NCI-H1417 (cell line): ENCODE data around the gene OSBPL6.
"Not testable (repeated sequence)": the region's sequence is repeated elsewhere in the genome, so short reads cannot be mapped to it uniquely, and the experiment has no call there.

Experiments
- DNase-seq, 3 experiments: peaks; one replicate each; lab custom pipeline; 2025; lab: John Stamatoyannopoulos, UW

The OSBPL6 gene

GRCh38 chr2:178301649-178302238 lies 107.4 kb downstream of the OSBPL6 start:
- DNase-seq = peak; percentile 31 to 79 (median 77)

GRCh38 chr2:178304333-178304732 lies 110.0 kb downstream of the OSBPL6 start:
- DNase-seq = peak in 1 of 3 experiments; percentile 9

GRCh38 chr2:178306352-178307073 lies 112.2 kb downstream of the OSBPL6 start:
- peak; percentile 53 to 83 (median 64) for DNase-seq

GRCh38 chr2:178307650-178308049 lies 113.3 kb downstream of the OSBPL6 start:
- DNase-seq = no peak

- no peak for DNase-seq
Observed at GRCh38 chr2:178309541-178309940, 115.2 kb downstream of the OSBPL6 start.

GRCh38 chr2:178315078-178315477 lies 120.8 kb downstream of the OSBPL6 start:
- DNase-seq = no peak

- peak in 1 of 3 experiments; percentile 32 for DNase-seq
Observed at GRCh38 chr2:178315488-178315948, 121.2 kb downstream of the OSBPL6 start.

- peak in 1 of 3 experiments; percentile 35 for DNase-seq
Observed at GRCh38 chr2:178317811-178318210, 123.5 kb downstream of the OSBPL6 start.

- DNase-seq = peak in 2 of 3 experiments; percentile 52 to 88
Observed at GRCh38 chr2:178320011-178320585, 125.8 kb downstream of the OSBPL6 start.

- DNase-seq = no peak
Observed at GRCh38 chr2:178322068-178322467, 127.8 kb downstream of the OSBPL6 start.

GRCh38 chr2:178323331-178323730 lies 129.0 kb downstream of the OSBPL6 start:
- DNase-seq = not testable (repeated sequence)

GRCh38 chr2:178324077-178324476 lies 129.8 kb downstream of the OSBPL6 start:
- no peak for DNase-seq

- no peak for DNase-seq
Observed at GRCh38 chr2:178325268-178325667, 131.0 kb downstream of the OSBPL6 start.

GRCh38 chr2:178327516-178327915 lies 133.2 kb downstream of the OSBPL6 start:
- peak; percentile 47 to 80 (median 70) for DNase-seq

GRCh38 chr2:178328037-178328436 lies 133.7 kb downstream of the OSBPL6 start:
- no peak for DNase-seq

- no peak for DNase-seq
Observed at GRCh38 chr2:178330175-178331017, 136.1 kb downstream of the OSBPL6 start.

GRCh38 chr2:178331474-178332432 lies 137.4 kb downstream of the OSBPL6 start:
- DNase-seq = peak; percentile 9 to 64 (median 48)

- no peak for DNase-seq
Observed at GRCh38 chr2:178333851-178334250, 139.5 kb downstream of the OSBPL6 start.

- peak in 1 of 3 experiments; percentile 16 for DNase-seq
Observed at GRCh38 chr2:178335230-178335629, 140.9 kb downstream of the OSBPL6 start.

GRCh38 chr2:178344121-178344520 lies 149.8 kb downstream of the OSBPL6 start:
- DNase-seq = no peak

- DNase-seq = no peak
Observed at GRCh38 chr2:178345951-178346350, 151.6 kb downstream of the OSBPL6 start.
